DND-41 (cell line): ENCODE data around the gene AP1B1.
A peak's percentile ranks its signal among the peaks of the same experiment; 100 is the strongest.

Experiments used
- ATAC-seq: fragments of 200-7000 bp; cut with Tn5 transposase; 3 replicates; pipeline ENCODE4 v1.9.1; 2021; ENCODE audit warnings: low read depth; ENCODE audit not compliant: insufficient read depth
- DNase-seq: peaks from one replicate; pipeline ENCODE4 v3.0.0-alpha.2; 2020
- H2AFZ ChIP-seq: 2 replicates; pipeline ENCODE4 v1.6.0; 2012; ENCODE audit warnings: low read depth, low read length
- H3K27ac ChIP-seq: 2 replicates; pipeline ENCODE4 v1.5.1; 2012; ENCODE audit warnings: low read length, inconsistent platforms
- H3K27me3 ChIP-seq: fragments of 200-600 bp; sonication (generic); 2 replicates; pipeline ENCODE4 v1.6.0; 2012; ENCODE audit warnings: low read length, mild to moderate bottlenecking, inconsistent platforms; ENCODE audit not compliant: insufficient read depth, poor library complexity
- H3K36me3 ChIP-seq: 2 replicates; pipeline ENCODE4 v1.5.1; 2012; ENCODE audit warnings: low read length, inconsistent platforms; ENCODE audit not compliant: insufficient read depth
- H3K4me1 ChIP-seq: 2 replicates; pipeline ENCODE4 v1.5.1; 2012; ENCODE audit warnings: mild to moderate bottlenecking, low read length; ENCODE audit not compliant: insufficient read depth
- H3K4me2 ChIP-seq: 2 replicates; pipeline ENCODE4 v1.6.0; 2012; ENCODE audit warnings: mild to moderate bottlenecking, moderate library complexity, low read length, inconsistent platforms; ENCODE audit not compliant: insufficient read depth
- H3K4me3 ChIP-seq, 2 experiments: fragments of 200-600 bp in 1 of 2; shearing (Covaris generic) in 1 of 2; 2 replicates each; pipeline ENCODE4 v1.5.1; 2012 to 2016; ENCODE audit warnings: inconsistent platforms in 2 of 2, low read length in 2 of 2, mild to moderate bottlenecking in 2 of 2, low read depth in 1 of 2, moderate library complexity in 1 of 2
- H3K79me2 ChIP-seq: 2 replicates; pipeline ENCODE4 v1.6.0; 2012; ENCODE audit warnings: low read length, inconsistent platforms; ENCODE audit not compliant: insufficient read depth
- H3K9ac ChIP-seq: 2 replicates; pipeline ENCODE4 v1.6.0; 2012; ENCODE audit warnings: low read depth, mild to moderate bottlenecking, inconsistent platforms, low read length, moderate library complexity
- H3K9me3 ChIP-seq: 2 replicates; pipeline ENCODE4 v1.5.1; 2012; ENCODE audit warnings: low read length, moderate library complexity, mild to moderate bottlenecking, inconsistent platforms; ENCODE audit not compliant: insufficient read depth, severe bottlenecking
- H4K20me1 ChIP-seq: 2 replicates; pipeline ENCODE4 v1.6.0; 2012; ENCODE audit warnings: low read length; ENCODE audit not compliant: insufficient read depth
- CTCF ChIP-seq: IDR thresholded peaks from 2 replicates; pipeline ENCODE4 v1.5.1; 2012; ENCODE audit warnings: borderline replicate concordance, low read length, moderate library complexity, mild to moderate bottlenecking; ENCODE audit not compliant: poor library complexity, severe bottlenecking; ENCODE audit errors: extremely low read depth
- EZH2 ChIP-seq: IDR thresholded peaks from 3 replicates; pipeline ENCODE4 v1.6.1; 2012; ENCODE audit warnings: borderline replicate concordance, low read depth, mild to moderate bottlenecking, moderate library complexity, low read length, inconsistent platforms; ENCODE audit not compliant: severe bottlenecking

AP1B1 gene

GRCh38 chr22:29292379-29292778 lies 96.0 kb downstream of the AP1B1 start:
- no peak for TF ChIP-seq EZH2
- no peak for TF ChIP-seq CTCF
- Histone ChIP-seq H3K9ac (no peak overlapping the region), H3K36me3 (peaks cover 100% of the 10 kb centered on the region), H2AFZ (no peak overlapping the region), H3K79me2 (peaks cover 55% of the 10 kb centered on the region), H3K9me3 (no peaks in the 10 kb centered on the region), H3K4me2 (no peak overlapping the region), H4K20me1 (peaks cover 61% of the 10 kb centered on the region), H3K4me1 (no peaks in the 10 kb centered on the region), H3K4me3 (no peak overlapping the region), H3K27me3 (no peaks in the 10 kb centered on the region), H3K27ac (no peak overlapping the region)
- ATAC-seq (no peak), DNase-seq (no peak)

GRCh38 chr22:29291215-29291614 lies 97.2 kb downstream of the AP1B1 start:
- Histone ChIP-seq H3K4me2 (no peak overlapping the region), H3K27me3 (no peaks in the 10 kb centered on the region), H3K4me1 (no peaks in the 10 kb centered on the region), H3K4me3 (no peak overlapping the region), H3K9me3 (no peaks in the 10 kb centered on the region), H2AFZ (no peak overlapping the region), H3K9ac (no peak overlapping the region), H3K36me3 (peaks cover 100% of the 10 kb centered on the region), H3K79me2 (peaks cover 66% of the 10 kb centered on the region), H4K20me1 (peaks cover 60% of the 10 kb centered on the region), H3K27ac (no peak overlapping the region)
- ATAC-seq (0 out of 3 replicates have a peak, but pooled peaks have one; percentile 34), DNase-seq (no peak)
- TF ChIP-seq CTCF = no peak
- TF ChIP-seq EZH2 = no peak

GRCh38 chr22:29290061-29290460 lies 98.3 kb downstream of the AP1B1 start:
- Histone ChIP-seq H3K9ac (no peak overlapping the region), H3K36me3 (peaks cover 100% of the 10 kb centered on the region), H3K9me3 (no peaks in the 10 kb centered on the region), H3K79me2 (peaks cover 74% of the 10 kb centered on the region), H3K27ac (no peak overlapping the region), H4K20me1 (peaks cover 63% of the 10 kb centered on the region), H3K4me2 (no peak overlapping the region), H2AFZ (no peak overlapping the region), H3K4me3 (no peak overlapping the region), H3K27me3 (no peaks in the 10 kb centered on the region), H3K4me1 (no peaks in the 10 kb centered on the region)
- TF ChIP-seq EZH2 (no peak), CTCF (no peak)
- ATAC-seq (no peak), DNase-seq (no peak)

- no peak for TF ChIP-seq CTCF
- Histone ChIP-seq H3K36me3 (peaks cover 100% of the 10 kb centered on the region), H3K27ac (no peak overlapping the region), H3K27me3 (no peaks in the 10 kb centered on the region), H3K9ac (no peak overlapping the region), H3K4me1 (no peaks in the 10 kb centered on the region), H3K4me2 (no peak overlapping the region), H4K20me1 (peaks cover 74% of the 10 kb centered on the region), H3K79me2 (peaks cover 87% of the 10 kb centered on the region), H3K4me3 (no peak overlapping the region), H3K9me3 (no peaks in the 10 kb centered on the region), H2AFZ (no peak overlapping the region)
- no peak for DNase-seq
- no peak for ATAC-seq
Observed at GRCh38 chr22:29288837-29289236, 99.5 kb downstream of the AP1B1 start.
